Panc1 (cell line): ENCODE measurements around the gene PITRM1. TPM values are rescaled to one million over a fixed set of nuclear protein-coding genes. Genes with fewer than 3 reads are reported as not detected.

ENCODE experiments used
- ATAC-seq: fragments of 200-7000 bp; cut with Tn5 transposase; 2 replicates; pipeline ENCODE4 v1.9.1; 2020; ENCODE audit warnings: mild to moderate bottlenecking, moderate library complexity
- BruUV-seq: library from RNA; stranded (reverse); fragments of 400-500 nt; replicated peaks from 2 replicates; lab custom pipeline; 2021; lab: Mats Ljungman, UMichigan
- CTCF ChIA-PET: fragments of 300-600 bp; sonication (Branson Sonifier 250); formaldehyde crosslinking; loops from one replicate; lab custom pipeline; 2022; ENCODE audit warnings: antibody characterized with exemption; lab: Charles Lee
- POLR2A ChIA-PET: fragments of 300-600 bp; sonication (Branson Sonifier 250); formaldehyde crosslinking; loops from one replicate; lab custom pipeline; 2022; ENCODE audit warnings: antibody characterized with exemption; lab: Charles Lee
- DNase-seq: peaks from one replicate; pipeline ENCODE4 v3.0.0-alpha.2; 2010; ENCODE audit warnings: low read depth, low spot score
- H3K27ac ChIP-seq: 2 replicates; pipeline ENCODE4 v1.5.1; 2011; ENCODE audit warnings: mild to moderate bottlenecking, low read length, inconsistent platforms
- H3K27me3 ChIP-seq: fragments of 200-500 bp; sonication (Bioruptor generic); 2 replicates; pipeline ENCODE4 v1.6.0; 2014; ENCODE audit warnings: low read length, inconsistent platforms; ENCODE audit not compliant: control insufficient read depth, insufficient read depth
- H3K36me3 ChIP-seq: fragments of 200-500 bp; sonication (Bioruptor generic); 2 replicates; pipeline ENCODE4 v1.5.1; 2014; ENCODE audit warnings: inconsistent platforms, mild to moderate bottlenecking, low read length, moderate library complexity; ENCODE audit not compliant: control insufficient read depth, insufficient read depth
- H3K4me1 ChIP-seq: 2 replicates; pipeline ENCODE4 v1.5.1; 2011; ENCODE audit warnings: inconsistent platforms, mild to moderate bottlenecking, low read length, moderate library complexity; ENCODE audit not compliant: control insufficient read depth, insufficient read depth
- H3K4me3 ChIP-seq, 2 experiments: 2 replicates each; pipeline ENCODE4 v1.5.1; 2011 to 2012; ENCODE audit warnings: low read depth in 2 of 2, low read length in 2 of 2, mild to moderate bottlenecking in 2 of 2, inconsistent platforms in 1 of 2, moderate library complexity in 1 of 2
- H3K9me3 ChIP-seq: fragments of 200-500 bp; sonication (Bioruptor generic); 2 replicates; pipeline ENCODE4 v1.5.1; 2014; ENCODE audit warnings: low read depth, mild to moderate bottlenecking, inconsistent platforms, low read length, moderate library complexity; ENCODE audit not compliant: control insufficient read depth, insufficient read depth
- POLR2AphosphoS5 ChIP-seq: IDR thresholded peaks from 2 replicates; pipeline ENCODE4 v1.6.1; 2012; ENCODE audit warnings: mild to moderate bottlenecking, low read depth, low read length, moderate library complexity
- SIN3A ChIP-seq: IDR thresholded peaks from 2 replicates; pipeline ENCODE4 v1.6.1; 2012; ENCODE audit warnings: low read depth, mild to moderate bottlenecking, low read length, moderate library complexity, borderline replicate concordance; ENCODE audit not compliant: insufficient read depth
- TCF7L2 ChIP-seq: IDR thresholded peaks from 2 replicates; pipeline ENCODE4 v1.6.1; 2011; ENCODE audit warnings: mild to moderate bottlenecking, low read depth, low read length, inconsistent platforms
- in situ Hi-C: cut with HindIII; loops from 2 replicates; pipeline ENCODE4 v1.10.0; 2016; ENCODE audit warnings: low sequenced_read_pairs, low pct_unique_long_range_greater_than_20kb
- intact Hi-C: fragments of 100-400 bp; cut with micrococcal nuclease; formaldehyde crosslinking; loops from one replicate; pipeline ENCODE4 v1.10.0; 2022; ENCODE audit not compliant: unreplicated experiment
- total RNA-seq: library from RNA; stranded (reverse); gene quantifications from one replicate; pipeline ENCODE4 v1.2.1, GENCODE V29; 2021; ENCODE audit not compliant: unreplicated experiment
- TF ChIP-seq, protein P1 (sequence below), 2 experiments: IDR thresholded peaks; 2 replicates each; pipeline ENCODE4 v1.6.1; 2011 to 2012; ENCODE audit warnings: low read depth in 2 of 2, control low read depth in 1 of 2, low read length in 1 of 2, mild to moderate bottlenecking in 1 of 2, moderate library complexity in 1 of 2; ENCODE audit not compliant: insufficient read depth in 1 of 2
- TF ChIP-seq, protein P2 (sequence below): fragments of 450-650 bp; IDR thresholded peaks from 2 replicates; pipeline ENCODE4 v1.5.1; 2017; ENCODE audit warnings: mild to moderate bottlenecking

Gene PITRM1
- total RNA-seq, 1 experiment from 2014 or later: 63.5 TPM

DNA sequence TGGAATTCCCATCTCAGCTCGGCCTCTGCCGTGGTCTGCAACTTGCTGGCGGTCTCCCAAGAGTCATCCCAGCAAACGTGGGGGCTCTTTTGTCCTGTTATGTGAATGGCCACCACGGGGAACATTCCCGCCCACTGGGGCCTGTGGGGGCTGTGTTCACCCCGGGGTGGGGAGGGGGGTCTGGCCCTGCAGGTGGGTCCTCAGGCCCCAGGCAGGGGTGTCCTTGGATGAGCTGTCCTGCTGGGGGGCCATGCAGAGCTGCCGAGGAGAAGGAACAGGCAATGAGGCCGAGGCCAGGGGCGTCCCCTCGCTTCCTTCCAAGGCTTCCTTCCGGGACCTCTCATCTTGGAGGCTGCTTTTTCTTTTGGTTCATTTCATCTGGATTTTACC, 24.4 kb upstream of the PITRM1 start:
- DNase-seq: no peak
- Histone ChIP-seq H3K27ac (peak overlapping the region; percentile 61; the same call in 1 of the 2 replicates), H3K9me3 (no peaks in the 10 kb centered on the region), H3K36me3 (no peaks in the 10 kb centered on the region), H3K4me1 (peaks cover 13% of the 10 kb centered on the region), H3K27me3 (no peaks in the 10 kb centered on the region), H3K4me3 (no peak overlapping the region)
- BruUV-seq: no TSS peak
- in situ Hi-C loops: no loop called here
- POLR2A ChIA-PET: no interaction called here
- CTCF ChIA-PET: no interaction called here
- ATAC-seq: peak; percentile 11; the same call in 1 of the 2 replicates
- intact Hi-C loops: loop anchor here (5.0 kb wide), 1 partner anchor 585 kb away; no protein-coding TSS in a partner anchor
- TF ChIP-seq, protein P1, sequence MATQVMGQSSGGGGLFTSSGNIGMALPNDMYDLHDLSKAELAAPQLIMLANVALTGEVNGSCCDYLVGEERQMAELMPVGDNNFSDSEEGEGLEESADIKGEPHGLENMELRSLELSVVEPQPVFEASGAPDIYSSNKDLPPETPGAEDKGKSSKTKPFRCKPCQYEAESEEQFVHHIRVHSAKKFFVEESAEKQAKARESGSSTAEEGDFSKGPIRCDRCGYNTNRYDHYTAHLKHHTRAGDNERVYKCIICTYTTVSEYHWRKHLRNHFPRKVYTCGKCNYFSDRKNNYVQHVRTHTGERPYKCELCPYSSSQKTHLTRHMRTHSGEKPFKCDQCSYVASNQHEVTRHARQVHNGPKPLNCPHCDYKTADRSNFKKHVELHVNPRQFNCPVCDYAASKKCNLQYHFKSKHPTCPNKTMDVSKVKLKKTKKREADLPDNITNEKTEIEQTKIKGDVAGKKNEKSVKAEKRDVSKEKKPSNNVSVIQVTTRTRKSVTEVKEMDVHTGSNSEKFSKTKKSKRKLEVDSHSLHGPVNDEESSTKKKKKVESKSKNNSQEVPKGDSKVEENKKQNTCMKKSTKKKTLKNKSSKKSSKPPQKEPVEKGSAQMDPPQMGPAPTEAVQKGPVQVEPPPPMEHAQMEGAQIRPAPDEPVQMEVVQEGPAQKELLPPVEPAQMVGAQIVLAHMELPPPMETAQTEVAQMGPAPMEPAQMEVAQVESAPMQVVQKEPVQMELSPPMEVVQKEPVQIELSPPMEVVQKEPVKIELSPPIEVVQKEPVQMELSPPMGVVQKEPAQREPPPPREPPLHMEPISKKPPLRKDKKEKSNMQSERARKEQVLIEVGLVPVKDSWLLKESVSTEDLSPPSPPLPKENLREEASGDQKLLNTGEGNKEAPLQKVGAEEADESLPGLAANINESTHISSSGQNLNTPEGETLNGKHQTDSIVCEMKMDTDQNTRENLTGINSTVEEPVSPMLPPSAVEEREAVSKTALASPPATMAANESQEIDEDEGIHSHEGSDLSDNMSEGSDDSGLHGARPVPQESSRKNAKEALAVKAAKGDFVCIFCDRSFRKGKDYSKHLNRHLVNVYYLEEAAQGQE (IDR thresholded peaks at IDR 0.05; ENCODE audit: insufficient read depth in 1 of 2, low read depth in 2 of 2, low read length in 1 of 2): no peak
- TF ChIP-seq, protein P2, sequence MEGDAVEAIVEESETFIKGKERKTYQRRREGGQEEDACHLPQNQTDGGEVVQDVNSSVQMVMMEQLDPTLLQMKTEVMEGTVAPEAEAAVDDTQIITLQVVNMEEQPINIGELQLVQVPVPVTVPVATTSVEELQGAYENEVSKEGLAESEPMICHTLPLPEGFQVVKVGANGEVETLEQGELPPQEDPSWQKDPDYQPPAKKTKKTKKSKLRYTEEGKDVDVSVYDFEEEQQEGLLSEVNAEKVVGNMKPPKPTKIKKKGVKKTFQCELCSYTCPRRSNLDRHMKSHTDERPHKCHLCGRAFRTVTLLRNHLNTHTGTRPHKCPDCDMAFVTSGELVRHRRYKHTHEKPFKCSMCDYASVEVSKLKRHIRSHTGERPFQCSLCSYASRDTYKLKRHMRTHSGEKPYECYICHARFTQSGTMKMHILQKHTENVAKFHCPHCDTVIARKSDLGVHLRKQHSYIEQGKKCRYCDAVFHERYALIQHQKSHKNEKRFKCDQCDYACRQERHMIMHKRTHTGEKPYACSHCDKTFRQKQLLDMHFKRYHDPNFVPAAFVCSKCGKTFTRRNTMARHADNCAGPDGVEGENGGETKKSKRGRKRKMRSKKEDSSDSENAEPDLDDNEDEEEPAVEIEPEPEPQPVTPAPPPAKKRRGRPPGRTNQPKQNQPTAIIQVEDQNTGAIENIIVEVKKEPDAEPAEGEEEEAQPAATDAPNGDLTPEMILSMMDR: no peak
- TF ChIP-seq SIN3A (no peak), TCF7L2 (no peak), POLR2AphosphoS5 (no peak)

DNA sequence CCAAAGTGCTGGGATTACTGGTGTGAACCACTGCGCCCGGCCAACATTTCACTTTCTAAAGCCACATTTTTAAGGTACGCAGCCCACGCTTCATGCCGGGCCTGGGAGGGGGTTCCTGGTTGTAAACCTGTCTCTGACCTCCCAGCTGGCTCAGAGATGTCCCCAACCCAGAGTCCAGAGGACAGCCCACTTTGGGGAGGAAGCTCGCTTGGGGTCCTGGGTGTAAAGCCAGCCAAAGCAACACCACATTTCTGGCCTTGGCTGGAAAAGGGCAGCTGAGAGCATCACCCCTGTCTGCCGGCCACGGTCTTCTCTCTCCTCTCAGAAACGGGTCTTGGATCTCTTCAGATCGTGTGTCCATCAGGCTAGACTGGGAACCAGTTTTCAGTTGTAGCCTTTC, 23.9 kb upstream of the PITRM1 start:
- peak overlapping the region; percentile 61; the same call in 1 of the 2 replicates for H3K27ac ChIP-seq
- ChIA-PET POLR2A (no interaction called here), CTCF (interaction anchor here (0.7 kb wide), 1 partner anchor 1671 kb away, joined by 6 read pairs; no protein-coding TSS in a partner anchor)
- no TSS peak for BruUV-seq
- TF ChIP-seq SIN3A: no peak
- no peak for TF ChIP-seq POLR2AphosphoS5
- TF ChIP-seq TCF7L2: no peak
- TF ChIP-seq, protein P1 (IDR thresholded peaks at IDR 0.05; ENCODE audit: insufficient read depth in 1 of 2, low read depth in 2 of 2, low read length in 1 of 2): no peak
- TF ChIP-seq, protein P2: no peak
- intact Hi-C loops: loop anchor here (5.0 kb wide), 1 partner anchor 586 kb away; no protein-coding TSS in a partner anchor
- in situ Hi-C loops: no loop called here
- no peaks in the 10 kb centered on the region for H3K27me3 ChIP-seq
- H3K36me3 ChIP-seq: no peaks in the 10 kb centered on the region
- H3K4me1 ChIP-seq: peaks cover 13% of the 10 kb centered on the region
- DNase-seq (no peak), ATAC-seq (no peak)
- no peak overlapping the region for H3K4me3 ChIP-seq
- no peaks in the 10 kb centered on the region for H3K9me3 ChIP-seq
